Peyer's patch (tissue), 4 donors: ENCODE measurements around the gene ARHGAP22. TPM values are rescaled to one million over a fixed set of nuclear protein-coding genes. Genes with fewer than 3 reads are reported as not detected.

Experiments used
- DNase-seq, 3 donors: peaks; one replicate each; pipeline ENCODE4 v3.0.0-alpha.2; 2017 to 2019
- H3K27ac ChIP-seq, 4 donors: fragments of 200-600 bp; sonication (generic); one replicate each; pipeline ENCODE4 v1.5.1; 2016 to 2019
- H3K27me3 ChIP-seq, 2 donors: fragments of 200-600 bp; sonication (generic); one replicate each; pipeline ENCODE4 v1.5.1; 2019
- H3K36me3 ChIP-seq, 3 donors: fragments of 200-600 bp; sonication (generic); one replicate each; pipeline ENCODE4 v1.5.1; 2016 to 2019
- H3K4me1 ChIP-seq, 4 donors: fragments of 200-600 bp; sonication (generic); one replicate each; pipeline ENCODE4 v1.5.1; 2016 to 2019
- H3K4me3 ChIP-seq, 4 donors: fragments of 200-600 bp; sonication (generic); 1 replicate in 3 of 4; 2 replicates in 1 of 4; pipeline ENCODE4 v1.5.1; 2016 to 2019; ENCODE audit warnings: mild to moderate bottlenecking in 1 of 4
- H3K9me3 ChIP-seq, 4 donors: fragments of 200-600 bp; sonication (generic); one replicate each; pipeline ENCODE4 v1.5.1; 2016 to 2019; ENCODE audit warnings: mild to moderate bottlenecking in 1 of 4
- CTCF ChIP-seq, 6 experiments: fragments of 450-650 bp in 4 of 6; fragments of 200-600 bp in 2 of 6; sonication (generic) in 1 of 6; IDR thresholded peaks; one replicate each; pipeline ENCODE4 v1.5.1; 2017 to 2019; ENCODE audit warnings: antibody characterized with exemption in 6 of 6, mild to moderate bottlenecking in 3 of 6, moderate library complexity in 1 of 6
- POLR2A ChIP-seq, 2 donors: fragments of 450-650 bp; IDR thresholded peaks; one replicate each; pipeline ENCODE4 v1.5.1; 2017; ENCODE audit warnings: antibody characterized with exemption in 2 of 2, mild to moderate bottlenecking in 2 of 2, moderate library complexity in 2 of 2
- total RNA-seq, 4 donors: library from RNA; depleted of rRNA; stranded (reverse); fragments of >200 nt; gene quantifications; one replicate each; pipeline ENCODE4 v1.1.0, GENCODE V29; 2016

ARHGAP22 gene
- total RNA-seq, 4 donors from 2014 or later = 1.9 to 10.7 (median 8.3) TPM; not detected in 1

DNA sequence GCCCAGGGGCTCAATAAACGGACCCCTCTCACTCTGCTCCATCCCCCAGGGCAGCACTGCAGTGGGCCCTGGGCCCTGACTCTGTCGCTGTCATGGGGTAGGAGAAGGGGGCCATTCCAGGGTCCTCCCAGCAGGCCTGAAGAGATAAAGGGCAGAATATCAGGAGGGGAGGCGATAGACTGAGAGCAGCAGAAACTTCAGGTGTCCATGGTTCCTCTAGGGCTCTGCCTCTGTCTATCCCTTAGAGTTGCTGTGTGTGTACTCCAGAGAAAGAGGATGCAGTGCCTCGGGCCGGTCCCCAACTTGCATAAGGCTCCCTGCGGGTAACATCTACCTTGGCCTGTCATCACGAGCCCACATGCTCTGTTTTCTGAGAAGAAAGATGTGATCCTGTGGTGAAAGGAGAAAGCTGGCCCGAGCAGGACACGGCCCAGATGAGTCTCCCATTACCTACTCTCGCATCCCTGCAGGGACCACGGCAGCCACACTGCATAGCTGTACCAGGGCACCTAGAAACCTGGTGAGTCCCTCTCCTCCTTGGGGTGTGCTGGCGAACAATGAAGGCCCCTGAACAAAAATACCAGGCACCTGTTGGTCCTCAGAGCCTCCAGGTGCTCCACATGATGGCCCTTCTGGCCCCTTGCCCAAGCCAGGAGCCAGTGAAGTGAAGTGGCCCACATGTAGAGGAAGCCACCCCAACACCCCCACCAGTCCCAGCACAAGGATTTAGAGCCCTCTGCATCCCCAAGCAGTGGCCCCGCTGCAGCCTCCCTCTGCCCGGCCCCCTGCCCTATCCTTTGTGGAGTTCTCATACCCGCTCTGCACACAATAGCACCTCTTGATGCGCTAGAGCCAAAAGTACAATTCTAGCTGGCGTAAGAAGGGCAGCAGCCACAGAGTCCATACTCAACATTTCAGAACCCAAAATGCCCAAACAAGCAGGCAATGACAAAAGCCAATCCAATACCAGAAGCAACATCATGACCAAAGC lies 106.8 kb downstream of the ARHGAP22 start:
- peak in 1 of 3 donors; percentile 2 for DNase-seq
- no peak overlapping the region for H3K27ac ChIP-seq
- no peaks in the 10 kb centered on the region for H3K4me1 ChIP-seq
- H3K9me3 ChIP-seq = no peaks in the 10 kb centered on the region
- no peaks in the 10 kb centered on the region for H3K36me3 ChIP-seq
- H3K27me3 ChIP-seq = no peaks in the 10 kb centered on the region
- H3K4me3 ChIP-seq = no peak overlapping the region
- TF ChIP-seq POLR2A (IDR thresholded peaks at IDR 0.05) (no peak), CTCF (IDR thresholded peaks at IDR 0.05) (no peak)

- Histone ChIP-seq H3K27me3 (no peaks in the 10 kb centered on the region), H3K27ac (no peak overlapping the region), H3K36me3 (no peaks in the 10 kb centered on the region), H3K4me1 (no peaks in the 10 kb centered on the region), H3K9me3 (no peaks in the 10 kb centered on the region), H3K4me3 (no peak overlapping the region)
- TF ChIP-seq CTCF (IDR thresholded peaks at IDR 0.05) = no peak
- no peak for TF ChIP-seq POLR2A (IDR thresholded peaks at IDR 0.05)
- DNase-seq = peak in 1 of 3 donors; percentile 8
Measured at GRCh38 chr10:48496831-48497779, 107.8 kb downstream of the ARHGAP22 start.

DNA sequence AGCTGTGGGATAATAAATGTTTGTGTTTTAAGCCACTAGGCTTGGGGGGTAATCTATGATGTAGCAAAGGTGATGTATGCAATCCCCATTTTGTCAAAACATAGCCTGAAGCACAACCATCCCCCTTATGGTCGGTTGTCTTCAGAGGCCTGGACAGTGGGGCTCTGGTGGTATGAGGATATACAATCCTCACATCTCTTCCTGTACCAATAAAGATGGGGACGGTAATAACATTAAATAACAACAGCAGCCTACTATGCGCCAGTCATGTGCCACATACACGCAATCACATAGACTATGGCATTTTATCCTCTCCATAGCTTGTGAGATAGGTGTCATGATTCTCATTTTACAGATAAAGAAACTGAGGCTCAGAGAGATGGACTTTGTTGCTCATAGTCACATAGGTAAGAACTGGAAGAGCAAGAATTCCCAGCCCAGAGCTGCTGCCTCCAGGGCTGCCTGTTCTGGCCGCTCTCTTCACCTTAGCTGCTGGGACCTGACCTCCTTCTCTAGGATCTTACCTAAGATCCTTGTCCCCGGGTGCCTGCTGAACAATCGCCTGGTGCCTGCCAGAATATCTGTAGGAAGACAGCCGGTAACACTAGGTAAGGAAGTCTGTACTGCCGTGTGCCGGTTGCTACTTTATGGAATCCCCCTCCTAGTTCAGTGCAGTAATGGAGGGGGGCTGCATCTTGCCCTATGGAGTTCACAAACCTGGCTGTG lies 108.6 kb downstream of the ARHGAP22 start:
- Histone ChIP-seq H3K4me1 (no peaks in the 10 kb centered on the region), H3K9me3 (no peaks in the 10 kb centered on the region), H3K36me3 (no peaks in the 10 kb centered on the region), H3K4me3 (no peak overlapping the region), H3K27me3 (no peaks in the 10 kb centered on the region), H3K27ac (no peak overlapping the region)
- TF ChIP-seq CTCF (IDR thresholded peaks at IDR 0.05) (no peak), POLR2A (IDR thresholded peaks at IDR 0.05) (no peak)
- peak in 1 of 3 donors; percentile 8 for DNase-seq

DNA sequence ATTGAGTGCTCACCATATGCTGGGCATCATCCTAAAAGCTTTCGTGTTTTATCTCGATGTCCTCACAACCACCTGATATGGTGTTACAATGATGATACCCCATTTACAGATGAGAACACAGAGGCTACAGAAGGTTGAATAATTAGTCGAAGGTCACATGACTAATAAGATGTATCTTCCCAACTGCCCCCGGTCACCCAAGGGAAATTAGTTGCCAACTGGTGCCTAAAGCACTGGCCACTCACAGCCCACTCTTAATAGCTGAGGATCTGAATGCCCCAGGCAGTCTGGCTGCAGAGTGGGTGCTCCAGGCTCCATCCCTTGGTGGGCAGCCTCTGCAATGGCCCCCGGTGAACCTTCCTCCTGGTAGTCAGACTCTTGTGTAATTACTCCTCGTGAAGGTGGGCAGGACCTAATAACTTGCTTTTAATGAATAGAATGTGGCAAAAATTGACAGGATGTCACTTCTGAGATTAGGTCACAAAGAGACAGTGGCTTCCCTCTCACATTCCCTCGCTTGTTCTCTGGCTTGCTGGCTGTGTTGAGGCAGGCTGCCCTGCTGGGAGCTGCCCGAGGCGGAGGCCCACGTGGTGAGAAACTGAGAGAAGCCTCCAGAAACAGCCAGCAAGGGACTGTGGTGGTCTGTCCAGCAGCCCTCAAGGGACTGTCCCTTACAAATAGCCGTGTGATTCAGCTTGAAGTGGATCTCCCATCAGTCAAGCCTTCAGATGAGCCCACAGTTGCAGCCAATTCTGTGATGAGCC lies 109.4 kb downstream of the ARHGAP22 start:
- no peaks in the 10 kb centered on the region for H3K36me3 ChIP-seq
- peak in 1 of 3 donors; percentile 33 for DNase-seq
- no peak overlapping the region for H3K27ac ChIP-seq
- TF ChIP-seq CTCF (IDR thresholded peaks at IDR 0.05) = no peak
- TF ChIP-seq POLR2A (IDR thresholded peaks at IDR 0.05) = no peak
- H3K4me1 ChIP-seq = no peaks in the 10 kb centered on the region
- no peaks in the 10 kb centered on the region for H3K27me3 ChIP-seq
- no peak overlapping the region for H3K4me3 ChIP-seq
- no peaks in the 10 kb centered on the region for H3K9me3 ChIP-seq
